GM13976 (cell line): ENCODE data around the gene WNK1.
"Not testable (repeated sequence)": the region's sequence is repeated elsewhere in the genome, so short reads cannot be mapped to it uniquely, and the experiment has no call there.

Experiments used
- DNase-seq: peaks from one replicate; pipeline ENCODE4 v3.0.0; 2012; ENCODE audit warnings: low spot score
- in situ Hi-C: fragments of 300-500 bp; cut with MboI; formaldehyde crosslinking; loops from one replicate; pipeline ENCODE4 v1.12.0; 2022; ENCODE audit warnings: low sequenced_read_pairs, mixed read lengths, inconsistent platforms; ENCODE audit not compliant: unreplicated experiment
- TF ChIP-seq, protein P1 (sequence below): IDR thresholded peaks from 2 replicates; pipeline ENCODE4 v1.5.1; 2012; ENCODE audit warnings: borderline replicate concordance, mild to moderate bottlenecking; ENCODE audit not compliant: insufficient read depth; ENCODE audit errors: extremely low read depth, missing control alignments, control extremely low read depth

WNK1 gene

GRCh38 chr12:751999-752694 is at the start of gene WNK1:
Gene WNK1 (plus strand): TSS chr12:752579. CDS start chr12:753566, 987 bp downstream.
- peak; percentile 95 for DNase-seq
- TF ChIP-seq, protein P1, sequence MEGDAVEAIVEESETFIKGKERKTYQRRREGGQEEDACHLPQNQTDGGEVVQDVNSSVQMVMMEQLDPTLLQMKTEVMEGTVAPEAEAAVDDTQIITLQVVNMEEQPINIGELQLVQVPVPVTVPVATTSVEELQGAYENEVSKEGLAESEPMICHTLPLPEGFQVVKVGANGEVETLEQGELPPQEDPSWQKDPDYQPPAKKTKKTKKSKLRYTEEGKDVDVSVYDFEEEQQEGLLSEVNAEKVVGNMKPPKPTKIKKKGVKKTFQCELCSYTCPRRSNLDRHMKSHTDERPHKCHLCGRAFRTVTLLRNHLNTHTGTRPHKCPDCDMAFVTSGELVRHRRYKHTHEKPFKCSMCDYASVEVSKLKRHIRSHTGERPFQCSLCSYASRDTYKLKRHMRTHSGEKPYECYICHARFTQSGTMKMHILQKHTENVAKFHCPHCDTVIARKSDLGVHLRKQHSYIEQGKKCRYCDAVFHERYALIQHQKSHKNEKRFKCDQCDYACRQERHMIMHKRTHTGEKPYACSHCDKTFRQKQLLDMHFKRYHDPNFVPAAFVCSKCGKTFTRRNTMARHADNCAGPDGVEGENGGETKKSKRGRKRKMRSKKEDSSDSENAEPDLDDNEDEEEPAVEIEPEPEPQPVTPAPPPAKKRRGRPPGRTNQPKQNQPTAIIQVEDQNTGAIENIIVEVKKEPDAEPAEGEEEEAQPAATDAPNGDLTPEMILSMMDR: no peak
- in situ Hi-C loops: no loop called here

- DNase-seq: no peak
- TF ChIP-seq, protein P1: no peak
- in situ Hi-C loops: no loop called here
These were observed 47.7 kb upstream of the WNK1 start for GRCh38 chr12:704516-705242.

DNA sequence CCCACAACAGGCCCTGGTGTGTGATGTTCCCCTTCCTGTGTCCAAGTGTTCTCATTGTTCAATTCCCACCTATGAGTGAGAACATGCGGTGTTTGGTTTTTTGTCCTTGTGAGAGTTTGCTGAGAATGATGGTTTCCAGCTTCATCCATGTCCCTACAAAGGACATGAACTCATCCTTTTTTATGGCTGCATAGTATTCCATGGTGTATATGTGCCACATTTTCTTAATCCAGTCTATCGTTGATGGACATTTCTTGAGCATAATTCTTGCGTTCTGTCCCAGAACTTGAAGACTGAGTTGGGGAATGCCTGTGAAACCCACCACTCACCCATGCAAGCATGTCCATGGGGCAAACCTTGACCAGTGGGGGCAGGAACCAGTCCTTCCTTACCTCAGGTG is 44.3 kb upstream of the WNK1 start:
- in situ Hi-C loops: not testable (repeated sequence)

DNA sequence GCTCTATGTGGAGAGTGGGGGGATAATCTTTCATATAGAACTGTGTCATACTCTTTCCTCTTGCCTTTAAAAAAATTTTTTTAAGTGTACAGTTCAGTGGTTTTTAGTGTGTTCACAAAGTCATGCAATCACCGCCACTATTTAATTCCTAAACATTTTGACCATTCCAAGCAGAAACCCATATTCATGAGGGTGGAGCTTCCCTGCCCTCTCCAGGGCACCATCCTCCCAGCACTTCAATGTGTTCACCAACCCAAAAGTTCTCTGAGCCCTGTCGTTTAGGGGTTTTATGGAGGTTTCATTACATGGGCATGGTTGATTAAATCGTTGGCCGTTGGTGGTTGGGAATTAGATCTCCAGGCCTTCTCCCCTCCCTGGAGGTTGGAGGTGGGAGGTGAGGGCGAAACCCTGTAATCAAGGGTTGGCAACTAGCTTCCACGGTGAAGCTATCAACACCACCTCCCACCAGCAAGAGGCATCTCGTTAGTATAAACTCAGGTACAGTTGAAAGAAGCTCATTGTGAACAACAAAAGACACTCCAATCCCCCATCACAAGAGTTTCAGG is 42.8 kb upstream of the WNK1 start:
- in situ Hi-C loops: no loop called here
- DNase-seq: no peak
- TF ChIP-seq, protein P1: no peak

More for the DNA sequence above, 44.3 kb upstream of the WNK1 start:
- not testable (repeated sequence) for DNase-seq

DNA sequence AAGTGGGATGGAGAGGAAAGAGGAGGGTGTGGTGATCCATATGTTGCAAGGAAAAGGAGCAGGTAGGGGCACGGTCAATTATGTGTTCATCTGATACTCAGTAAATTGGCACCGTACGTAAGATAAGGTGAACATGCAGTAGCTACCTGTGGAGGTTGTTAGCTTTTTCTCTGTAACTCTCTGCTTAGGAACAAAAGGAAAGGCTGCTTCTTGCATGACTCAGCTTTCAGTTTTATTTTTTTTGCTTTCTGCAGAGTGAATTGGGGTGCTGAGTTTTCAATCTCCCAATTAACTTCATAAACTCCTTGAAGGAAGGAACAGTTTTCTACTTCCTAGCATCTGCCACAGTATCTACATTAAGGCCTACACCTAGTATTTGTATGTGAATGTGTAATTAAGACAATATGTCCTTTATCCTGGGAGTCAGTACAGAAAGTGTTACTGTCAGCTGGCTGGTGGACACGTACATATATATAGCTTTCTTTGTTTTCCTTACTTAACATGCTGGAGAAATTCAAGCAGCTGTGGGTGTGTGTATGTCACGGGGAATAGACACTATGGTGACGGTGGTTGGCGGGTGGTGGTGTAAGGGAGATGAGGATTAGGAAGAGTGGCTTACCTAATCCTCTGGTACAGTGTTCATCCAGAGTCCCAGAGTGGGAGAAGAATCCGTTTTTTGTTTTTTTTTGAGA is 40.1 kb upstream of the WNK1 start:
- no peak for DNase-seq
- in situ Hi-C loops: no loop called here
- TF ChIP-seq, protein P1: no peak

DNA sequence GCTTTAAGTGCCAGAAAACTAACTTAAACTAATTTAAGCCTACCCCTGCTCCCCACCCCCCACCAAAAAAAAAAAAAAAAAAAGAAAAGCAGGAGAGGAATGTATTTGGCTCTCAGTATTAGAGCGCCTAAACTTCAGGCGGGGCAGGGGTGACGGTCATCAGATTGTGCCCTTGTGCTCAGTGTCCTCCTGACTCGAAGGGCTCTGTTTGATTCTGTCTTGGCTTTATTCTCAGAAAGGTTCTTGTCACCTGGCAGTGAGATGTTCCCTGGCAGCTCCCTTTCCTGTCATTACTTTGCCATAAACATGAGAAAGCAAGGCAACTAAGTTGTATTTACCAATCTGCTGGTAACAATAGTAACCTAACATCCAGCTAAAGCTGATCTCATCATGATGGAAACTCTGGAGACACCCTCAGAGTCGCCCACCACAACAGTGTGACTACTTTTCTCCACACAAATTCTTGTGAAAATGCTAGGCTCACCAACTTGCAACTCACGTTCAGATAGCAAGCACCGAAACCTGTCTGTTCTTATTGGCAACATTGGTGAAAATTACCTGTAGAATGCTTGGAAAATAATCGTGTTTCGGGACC is 39.0 kb upstream of the WNK1 start:
- TF ChIP-seq, protein P1: no peak
- no peak for DNase-seq
- in situ Hi-C loops: no loop called here

GRCh38 chr12:716506-716905 is 35.9 kb upstream of the WNK1 start:
- TF ChIP-seq, protein P1: no peak
- in situ Hi-C loops: no loop called here
- peak; percentile 59 for DNase-seq
